NCI-H2107 (cell line): ENCODE results near the gene SRRM3.
"Not testable (repeated sequence)": the region's sequence is repeated elsewhere in the genome, so short reads cannot be mapped to it uniquely, and the experiment has no call there.

ENCODE experiments used
- DNase-seq: peaks from one replicate; lab custom pipeline; 2025; lab: John Stamatoyannopoulos, UW

Gene SRRM3

DNA sequence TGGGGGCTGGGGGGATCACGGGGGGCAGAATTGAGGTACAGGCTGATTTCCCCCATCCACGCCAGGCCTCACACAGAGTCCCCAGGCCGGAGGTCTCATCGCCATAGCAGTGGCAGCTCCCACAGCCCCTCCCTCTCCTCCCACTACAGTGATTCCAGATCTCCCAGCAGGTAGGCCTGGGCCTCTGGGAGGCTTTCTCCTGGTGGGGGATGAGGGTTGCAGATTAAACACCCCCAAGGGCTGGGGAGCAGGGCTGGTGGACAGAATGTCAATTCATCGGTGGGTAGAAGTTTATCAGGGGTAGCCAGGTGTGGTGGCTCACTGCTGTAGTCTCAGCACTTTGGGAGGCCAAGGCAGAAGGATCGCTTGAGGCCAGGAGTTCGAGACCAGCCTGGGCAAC is 63.6 kb downstream of the SRRM3 start:
- DNase-seq = no peak

DNA sequence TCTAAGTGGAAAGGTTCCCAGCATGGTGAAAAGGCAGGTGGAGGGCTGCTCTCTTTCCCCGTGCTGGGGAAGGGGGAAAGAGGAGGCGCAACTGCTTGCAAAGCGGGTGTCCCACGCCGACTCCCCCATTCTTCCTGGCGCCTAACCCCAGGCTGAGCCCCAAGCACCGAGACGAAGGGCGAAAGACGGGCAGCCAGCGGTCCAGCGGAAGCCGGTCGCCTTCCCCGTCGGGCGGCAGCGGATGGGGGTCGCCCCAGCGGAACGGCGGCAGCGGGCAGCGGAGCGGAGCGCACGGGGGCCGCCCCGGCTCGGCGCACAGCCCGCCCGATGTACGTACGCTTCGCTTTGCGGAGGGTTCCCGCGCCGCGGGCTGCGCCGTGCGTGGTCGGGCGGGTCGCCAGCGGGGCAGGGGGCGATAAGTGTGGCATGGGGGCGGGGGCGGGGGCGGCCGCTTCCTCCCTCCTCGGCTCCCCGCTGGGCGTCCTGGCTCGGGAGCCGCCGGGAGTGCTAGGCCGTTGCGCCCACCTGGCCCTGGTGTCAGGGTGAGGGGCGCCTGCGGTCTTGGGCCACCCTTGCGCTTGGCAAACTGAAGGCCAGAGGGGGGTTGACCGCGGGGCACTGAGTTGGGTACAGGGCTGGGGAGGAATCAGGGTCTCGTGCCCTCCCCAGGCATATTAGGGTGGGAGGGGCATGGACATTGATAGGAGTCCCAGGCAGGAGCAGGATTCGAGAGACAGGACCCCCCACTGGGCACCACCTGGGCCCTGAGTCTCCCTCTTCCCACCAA is 65.6 kb downstream of the SRRM3 start:
- no peak for DNase-seq

DNA sequence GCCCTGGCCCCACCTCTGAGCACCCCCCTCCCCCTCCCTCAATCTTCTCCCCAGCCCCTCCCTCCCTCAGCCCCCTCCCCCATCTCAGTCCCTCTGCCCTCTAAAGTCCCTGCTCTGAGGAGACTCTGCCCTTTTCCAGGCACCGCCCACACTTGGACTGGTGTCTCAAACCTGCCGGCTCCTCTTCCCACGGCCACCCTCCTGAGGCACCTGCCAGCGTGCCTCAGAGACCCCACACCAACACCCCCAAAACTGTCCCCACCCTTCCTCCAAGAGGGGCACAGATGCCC is 66.1 kb downstream of the SRRM3 start:
- no peak for DNase-seq

DNA sequence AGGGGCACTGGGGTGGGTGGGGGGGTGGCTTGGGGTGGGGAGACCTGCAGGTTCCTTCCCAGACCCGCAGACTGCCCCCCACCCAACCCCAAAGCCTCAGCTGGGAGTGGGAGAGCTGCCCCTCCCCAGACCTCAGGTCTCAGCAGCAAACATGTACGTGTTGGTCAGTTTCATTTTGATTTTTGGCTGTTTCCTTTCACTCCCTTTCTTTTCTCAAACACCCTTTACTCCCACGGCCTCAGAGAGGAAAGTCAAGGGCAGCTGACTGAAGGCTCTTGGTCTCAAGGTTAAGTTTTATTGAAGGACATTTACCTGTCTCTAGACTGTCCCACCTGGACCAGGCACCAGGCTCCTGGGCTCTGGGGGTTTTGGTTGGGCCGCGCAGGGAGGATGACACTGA is 66.7 kb downstream of the SRRM3 start:
- no peak for DNase-seq

DNA sequence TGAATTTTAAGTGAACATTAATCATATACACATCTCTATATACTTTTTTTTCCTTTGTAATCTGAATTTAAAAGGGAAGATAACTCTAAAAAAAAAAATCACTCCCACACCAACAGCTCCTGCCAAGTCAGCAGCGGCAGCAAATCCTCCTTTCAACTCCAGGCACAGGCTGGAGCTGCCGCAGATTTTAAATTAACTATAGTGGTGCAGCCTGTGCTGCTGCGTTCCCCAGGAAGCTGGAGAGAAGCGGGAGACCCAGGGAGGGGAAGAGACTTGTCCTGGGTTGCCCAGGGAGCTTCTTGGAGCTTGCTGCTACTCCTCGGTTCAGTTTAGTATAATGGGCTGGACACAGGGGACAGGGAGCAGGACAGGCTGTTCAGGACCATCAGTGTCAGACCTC is 68.2 kb downstream of the SRRM3 start:
- no peak for DNase-seq

DNA sequence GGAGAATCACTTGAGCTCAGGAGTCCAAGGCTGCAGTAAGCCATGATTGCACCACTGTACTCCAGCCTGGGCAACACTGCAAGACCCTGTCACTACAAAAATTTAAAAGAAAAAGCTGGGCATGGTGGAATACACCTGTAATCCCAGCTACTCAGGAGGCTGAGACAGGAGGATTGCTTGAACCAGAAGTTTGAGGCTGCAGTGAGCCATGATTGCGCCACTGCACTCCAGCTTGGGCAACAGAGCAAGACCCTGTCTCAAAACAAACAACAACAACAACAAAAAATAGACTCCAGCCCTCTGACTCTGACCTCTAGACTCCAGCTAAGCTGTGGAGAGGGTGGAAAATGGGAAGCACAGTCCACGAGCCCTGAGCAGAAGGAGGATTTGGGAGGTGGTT is 69.7 kb downstream of the SRRM3 start:
- DNase-seq = not testable (repeated sequence)

DNA sequence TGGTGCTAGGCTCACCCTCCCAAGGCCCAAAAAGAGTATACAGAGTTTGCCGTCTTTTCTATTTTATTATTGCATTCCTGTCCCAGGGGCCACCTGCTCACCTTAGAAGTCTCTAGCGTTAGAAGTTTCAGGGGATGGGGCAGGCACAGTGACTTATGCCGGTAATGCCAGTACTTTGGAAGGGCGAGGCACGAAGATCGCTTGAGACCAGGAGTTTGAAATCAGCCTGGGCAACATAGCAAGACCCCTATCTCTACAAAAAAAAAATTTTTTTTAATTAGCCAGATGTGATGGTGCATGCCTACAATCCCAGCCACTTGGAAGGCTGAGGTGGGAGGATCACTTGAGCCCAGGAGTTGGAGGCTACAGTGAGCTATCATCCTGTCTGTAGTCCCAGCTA is 70.4 kb downstream of the SRRM3 start:
- DNase-seq = no peak

DNA sequence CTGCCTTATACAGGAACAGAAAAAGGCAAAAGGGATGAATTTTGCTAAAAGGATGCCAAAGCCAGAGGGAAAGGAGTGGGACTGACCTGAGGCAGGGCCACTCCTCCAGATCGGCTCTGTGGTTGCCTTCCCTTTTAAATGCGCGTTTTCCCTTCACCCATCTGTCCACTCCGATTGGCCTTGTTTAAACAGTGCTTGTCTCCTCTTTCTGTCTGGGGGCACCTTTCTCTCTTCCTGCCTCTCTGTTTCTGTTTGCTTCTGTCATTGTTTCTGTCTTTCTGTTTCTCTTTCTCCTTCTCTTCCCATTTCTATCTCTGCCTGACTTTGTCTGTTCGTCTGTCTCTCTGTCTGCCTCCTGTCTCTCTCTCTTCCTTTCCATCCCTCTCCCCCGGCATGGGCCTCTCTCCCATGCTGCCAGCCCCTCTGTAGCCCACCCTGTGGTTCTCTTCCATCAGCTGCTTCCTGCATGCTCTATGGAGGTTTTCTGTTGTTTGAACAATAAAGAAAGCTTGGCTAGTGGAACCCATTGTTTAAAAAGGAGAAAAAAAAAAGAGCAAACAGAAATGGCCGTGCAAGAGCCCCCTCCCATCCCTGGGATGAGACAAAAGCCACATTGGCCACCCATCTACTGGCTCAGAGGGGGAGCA is 71.3 kb downstream of the SRRM3 start:
- DNase-seq = no peak

DNA sequence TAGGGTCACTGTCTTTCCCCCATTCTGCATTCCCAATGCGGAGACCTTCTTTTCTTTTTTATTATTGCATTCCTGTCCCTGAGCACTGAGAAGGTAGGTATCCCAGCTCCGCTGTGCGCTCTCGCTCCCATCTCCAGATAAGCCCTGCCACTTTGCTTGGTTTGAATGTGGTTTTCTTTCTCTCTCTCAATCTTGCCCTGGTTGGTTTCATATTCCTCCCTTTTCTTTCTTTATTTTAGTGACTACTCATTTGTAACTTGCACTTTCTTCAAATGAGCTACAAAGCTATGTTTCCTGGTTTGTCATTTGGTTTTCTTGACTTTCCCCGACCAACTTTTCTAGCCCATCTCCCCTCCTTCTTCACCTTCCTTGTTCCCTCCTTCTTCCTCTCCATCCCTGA is 71.8 kb downstream of the SRRM3 start:
- no peak for DNase-seq

DNA sequence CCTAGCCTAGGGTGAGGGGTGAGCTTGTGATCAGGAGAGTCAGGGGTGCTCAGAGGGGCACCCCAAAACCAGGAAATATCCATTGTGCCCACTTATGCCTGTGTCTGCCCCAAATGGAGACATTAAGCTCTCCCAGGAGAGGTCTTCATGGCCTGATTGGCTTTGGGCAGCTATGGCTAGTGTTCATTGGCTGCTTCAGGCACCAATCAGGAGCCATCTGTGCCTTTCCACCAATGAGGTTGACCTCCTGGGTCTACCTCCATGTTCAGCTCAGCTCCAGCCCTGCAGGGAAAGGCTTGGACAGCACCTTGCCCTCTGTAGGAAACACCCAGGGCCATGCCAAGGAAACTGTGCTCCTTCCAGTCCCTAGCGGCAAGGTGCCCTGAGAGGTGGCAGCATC is 76.8 kb downstream of the SRRM3 start:
- no peak for DNase-seq

DNA sequence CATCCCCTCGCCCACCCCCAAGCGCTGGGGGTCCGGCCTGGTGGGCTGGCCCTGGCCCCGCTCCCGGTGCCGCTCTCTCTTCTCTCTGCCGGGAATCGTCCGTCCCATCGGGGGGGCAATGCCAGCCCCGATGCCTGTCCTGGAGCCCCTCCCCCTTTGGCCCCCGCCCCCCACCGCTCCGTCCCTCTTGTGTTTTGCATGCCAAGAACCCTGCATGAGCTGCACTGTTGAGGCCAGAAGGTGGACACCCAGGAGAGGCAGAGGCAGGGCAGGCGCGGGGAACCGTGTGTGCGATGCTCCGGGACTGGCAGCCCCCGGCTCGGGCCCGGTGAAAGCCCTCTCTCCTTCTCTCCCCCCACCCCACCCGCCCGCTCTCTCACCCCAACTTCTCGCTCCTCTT is 78.7 kb downstream of the SRRM3 start:
- no peak for DNase-seq

DNA sequence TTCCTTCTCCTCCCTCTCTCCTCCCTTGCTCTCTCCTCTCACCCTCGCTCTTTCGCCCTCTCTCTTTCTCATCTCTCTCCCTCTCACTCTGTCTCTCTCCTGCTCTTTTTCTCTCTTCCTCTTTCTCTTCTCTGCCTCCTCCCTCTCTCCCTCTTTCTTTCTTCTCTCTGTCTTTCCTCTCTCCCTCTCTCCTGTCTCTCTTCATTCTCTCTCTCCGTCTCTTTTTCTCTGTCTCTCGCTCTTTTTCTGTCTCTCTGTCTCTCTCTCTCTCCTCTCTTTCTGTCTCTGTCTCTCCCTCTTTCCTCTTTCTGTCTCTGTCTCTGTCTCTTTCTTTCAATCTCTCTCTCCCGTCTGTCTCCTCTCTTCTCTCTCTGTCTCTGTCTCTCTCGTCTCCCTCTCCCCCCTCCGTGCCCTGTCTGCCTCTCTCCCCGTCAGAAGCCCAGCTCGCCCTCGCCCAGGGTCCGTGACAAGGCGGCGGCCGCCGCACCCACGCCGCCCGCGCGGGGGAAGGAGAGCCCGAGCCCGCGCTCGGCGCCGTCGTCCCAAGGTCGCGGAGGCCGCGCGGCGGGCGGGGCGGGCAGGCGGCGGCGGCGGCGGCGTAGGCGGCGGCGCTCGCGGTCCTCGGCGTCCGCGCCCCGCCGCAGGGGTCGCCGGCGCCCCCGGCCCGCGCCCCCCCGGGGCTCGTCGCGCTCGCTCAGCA is 79.5 kb downstream of the SRRM3 start:
- no peak for DNase-seq

DNA sequence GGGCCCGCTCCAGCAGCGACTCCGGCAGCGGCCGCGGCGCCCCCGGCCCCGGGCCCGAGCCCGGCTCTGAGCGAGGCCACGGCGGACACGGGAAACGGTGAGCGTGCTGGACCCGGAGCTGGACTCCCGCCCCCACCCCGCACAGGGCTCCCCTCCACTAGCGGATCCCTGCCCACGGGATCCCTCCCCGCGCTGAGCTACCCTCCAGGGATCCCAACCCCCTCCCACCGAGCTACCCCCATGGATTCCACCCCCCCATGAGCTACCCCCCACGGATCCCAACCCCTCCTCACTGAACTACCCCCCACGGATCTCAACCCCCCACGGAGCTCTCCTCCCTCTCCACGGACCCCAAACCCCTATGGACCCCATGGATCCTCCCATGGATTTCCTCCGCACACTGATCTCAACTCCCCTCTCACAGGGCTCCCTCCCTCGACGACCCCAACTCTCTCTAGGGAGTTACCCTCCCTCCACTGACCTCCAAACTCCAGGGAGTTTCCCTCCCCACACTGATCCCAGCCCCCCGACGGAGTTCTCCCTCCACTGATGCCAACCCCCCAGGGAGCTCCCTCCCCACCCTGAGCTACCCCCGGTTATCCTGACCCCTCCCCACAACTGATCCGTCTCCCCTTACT is 80.1 kb downstream of the SRRM3 start:
- no peak for DNase-seq

DNA sequence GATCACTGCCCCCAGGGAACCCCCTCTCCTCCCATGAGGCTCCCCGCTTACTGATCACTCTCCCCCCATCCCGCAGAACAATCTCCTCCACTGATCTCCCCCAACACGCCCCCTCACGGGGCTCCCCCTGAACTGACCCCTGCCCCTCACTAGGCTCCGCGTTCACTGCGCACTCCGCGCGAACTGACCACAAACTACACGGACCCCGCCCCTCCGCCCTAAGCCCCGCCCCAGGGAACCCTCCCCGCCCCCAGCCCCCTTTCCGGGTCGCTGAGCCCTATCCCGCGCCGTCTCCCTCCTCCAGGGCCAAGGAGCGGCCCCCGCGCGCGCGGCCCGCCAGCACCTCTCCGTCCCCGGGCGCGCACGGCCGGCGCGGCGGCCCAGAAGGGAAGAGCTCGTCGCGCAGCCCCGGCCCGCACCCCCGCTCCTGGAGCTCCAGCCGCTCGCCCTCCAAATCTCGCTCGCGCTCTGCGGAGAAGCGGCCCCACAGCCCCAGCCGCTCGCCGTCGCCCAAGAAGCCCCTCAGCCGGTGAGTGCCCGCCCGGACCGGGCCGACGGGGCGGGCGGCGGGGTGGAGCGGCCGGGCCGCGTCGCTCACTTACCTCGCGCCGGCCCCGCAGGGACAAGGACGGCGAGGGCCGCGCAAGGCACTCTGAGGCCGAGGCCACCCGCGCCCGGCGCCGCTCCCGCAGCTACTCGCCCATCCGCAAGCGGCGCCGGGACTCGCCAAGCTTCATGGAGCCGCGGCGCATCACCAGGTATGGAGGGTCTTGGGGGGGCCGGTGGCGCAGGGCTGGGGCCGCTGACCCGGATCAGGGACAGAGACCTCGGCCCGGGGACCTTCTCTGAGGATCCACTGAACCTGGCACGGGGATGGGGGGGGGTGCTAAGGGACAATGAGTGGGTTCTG is 80.9 kb downstream of the SRRM3 start:
- no peak for DNase-seq

DNA sequence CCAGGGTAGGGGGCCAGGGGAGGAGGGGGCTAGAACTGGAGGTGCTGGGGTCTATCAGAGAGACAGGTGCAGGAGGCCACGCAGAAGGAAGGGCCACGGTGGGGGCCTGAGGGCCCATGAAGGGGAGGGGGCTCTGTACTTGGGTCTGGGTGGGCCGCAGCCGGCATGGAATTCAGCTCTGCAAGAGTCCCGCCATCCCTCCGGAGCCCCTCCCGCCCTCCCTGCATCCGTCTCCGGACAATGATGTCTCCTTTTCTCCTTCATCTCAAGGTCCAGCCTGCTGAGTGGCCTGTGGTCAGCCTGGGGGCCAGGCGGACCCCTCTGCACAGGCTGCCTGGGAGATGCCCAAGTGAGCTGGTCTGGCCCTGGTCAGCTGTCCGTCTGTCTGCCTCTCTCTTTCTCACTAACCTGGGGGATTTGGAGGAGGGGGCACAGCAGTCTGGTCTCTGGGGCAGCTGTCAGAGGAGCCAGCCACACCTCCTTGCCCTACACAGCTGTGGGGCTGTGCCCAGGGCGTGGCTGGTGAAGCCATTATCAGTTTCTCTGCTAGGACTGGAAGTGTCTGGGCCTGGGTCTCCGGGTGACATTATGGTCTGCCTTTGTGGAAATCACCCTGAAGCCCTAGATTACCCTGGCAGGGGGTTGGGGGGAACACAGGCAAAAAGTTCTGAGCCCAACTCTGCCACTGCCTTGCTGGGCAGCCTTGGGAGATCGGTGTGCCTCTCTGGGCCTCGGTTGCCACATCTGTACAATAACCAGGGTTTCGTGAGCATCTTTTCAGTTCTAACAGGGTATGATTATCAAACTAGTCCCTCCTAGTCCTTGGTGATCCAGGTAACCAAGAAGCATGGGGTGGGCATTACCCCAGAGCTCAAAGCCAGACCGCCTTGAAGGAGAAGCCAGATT is 81.8 kb downstream of the SRRM3 start:
- no peak for DNase-seq

DNA sequence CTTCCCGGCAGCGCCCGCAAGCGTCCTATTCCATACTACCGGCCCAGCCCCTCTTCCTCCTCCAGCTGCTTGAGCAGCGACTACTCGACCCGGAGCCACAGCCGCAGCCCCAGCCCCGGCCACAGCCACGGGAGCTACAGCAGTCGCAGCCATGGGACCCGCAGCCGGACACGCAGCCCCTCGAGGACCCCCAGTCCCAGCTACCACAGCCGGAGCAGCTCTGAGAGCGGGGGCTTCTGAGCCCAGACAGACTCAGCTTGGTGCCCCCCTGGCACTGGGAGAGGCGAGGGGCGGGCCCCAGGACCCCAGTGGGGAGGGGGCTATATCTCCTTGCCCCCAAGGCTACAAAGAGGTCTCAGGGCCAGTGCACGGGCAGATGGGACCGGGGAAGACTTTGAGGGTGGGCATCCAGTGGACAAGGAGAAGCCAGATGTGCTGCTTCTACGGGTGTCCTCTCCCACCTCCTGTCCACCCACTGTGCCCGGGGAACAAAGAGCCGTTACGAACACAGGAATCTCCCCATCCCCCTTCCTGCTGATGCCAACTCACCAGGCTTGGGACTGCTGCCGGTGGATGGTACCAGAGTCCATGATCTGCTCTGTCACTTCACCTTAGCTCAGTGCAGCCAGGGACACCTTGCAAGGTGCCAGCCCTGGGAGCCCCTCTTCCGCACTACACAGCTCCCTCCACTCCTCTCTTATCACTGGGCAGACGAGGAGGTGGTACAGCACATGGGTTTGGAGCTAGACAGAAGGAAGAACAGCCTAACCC is 84.1 kb downstream of the SRRM3 start:
- no peak for DNase-seq

DNA sequence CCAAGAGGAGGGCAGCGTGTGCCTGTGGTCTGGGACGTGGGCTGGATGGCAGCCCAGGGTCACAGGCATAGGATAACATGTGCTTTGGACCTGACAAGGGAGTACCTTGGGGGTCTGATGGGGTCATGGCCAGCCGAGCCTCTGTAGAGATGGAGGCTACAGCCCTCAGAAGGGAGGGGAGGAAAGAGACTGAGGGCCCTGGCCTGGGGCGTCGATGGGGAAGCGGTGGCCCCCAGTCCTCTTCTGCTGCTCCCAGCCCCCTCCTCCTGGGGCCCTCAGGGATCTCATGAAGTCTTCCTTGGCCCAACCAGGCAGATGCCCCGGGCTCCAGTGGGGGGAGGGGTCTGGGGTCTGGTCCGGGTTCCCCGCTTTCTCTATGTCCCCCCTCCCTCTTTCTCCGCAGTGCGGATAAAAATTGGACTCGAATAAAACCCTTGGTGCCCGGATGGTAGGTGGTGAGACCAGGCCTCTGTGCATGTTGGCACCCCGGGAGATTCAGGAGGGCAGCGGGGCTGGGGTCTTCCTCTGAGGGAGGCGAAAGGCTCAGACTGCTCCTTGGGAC is 85.2 kb downstream of the SRRM3 start:
- DNase-seq = no peak

DNA sequence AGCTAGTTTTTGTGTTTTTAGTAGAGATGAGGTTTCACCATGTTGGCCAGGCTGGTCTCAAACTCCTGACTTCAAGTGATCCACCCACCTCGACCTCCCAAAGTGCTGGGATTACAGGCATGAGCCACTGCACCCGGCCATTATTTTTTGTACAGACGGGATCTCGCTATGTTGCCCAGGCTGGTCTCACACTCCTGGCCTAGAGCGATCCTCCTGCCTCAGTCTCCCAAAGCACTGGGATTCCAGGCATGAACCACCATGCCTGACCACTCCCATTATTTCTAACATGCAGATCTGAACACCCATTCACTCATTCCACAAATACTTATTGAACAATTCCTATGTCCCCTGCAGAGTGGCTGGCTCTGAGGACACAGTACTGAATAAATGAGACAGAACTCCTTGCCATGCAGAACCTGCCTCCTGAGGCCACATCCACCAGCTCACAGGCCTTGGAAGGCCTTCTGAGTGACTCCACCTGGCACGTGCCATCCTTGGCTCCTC is 89.2 kb downstream of the SRRM3 start:
- not testable (repeated sequence) for DNase-seq
